Measurements from ENCODE around the gene SNRPD3.
"Not testable (repeated sequence)": the region's sequence is repeated elsewhere in the genome, so short reads cannot be mapped to it uniquely, and the experiment has no call there.

The SNRPD3 gene

GRCh38 chr22:24529898-24530297 is 25.9 kb upstream of the SNRPD3 start:
- DNase-seq (ENCODE audit: low read depth), result no peak
- no peak for TF ChIP-seq CTCF (IDR thresholded peaks at IDR 0.05; ENCODE audit: control insufficient read depth, insufficient read depth, low read depth, low read length, missing control alignments)

GRCh38 chr22:24530968-24531367 is 24.8 kb upstream of the SNRPD3 start:
- not testable (repeated sequence) for DNase-seq (ENCODE audit: low read depth); H3K4me3 ChIP-seq (ENCODE audit: control insufficient read depth, low read depth, low read length)

More at GRCh38 chr22:24529898-24530297, 25.9 kb upstream of the SNRPD3 start:
- no peak overlapping the region for H3K4me3 ChIP-seq (ENCODE audit: control insufficient read depth, low read depth, low read length)

- no peak for DNase-seq (ENCODE audit: low read depth)
- no peak for TF ChIP-seq CTCF (IDR thresholded peaks at IDR 0.05; ENCODE audit: control insufficient read depth, insufficient read depth, low read depth, low read length, missing control alignments)
- no peak overlapping the region for H3K4me3 ChIP-seq (ENCODE audit: control insufficient read depth, low read depth, low read length)
Measured at GRCh38 chr22:24532075-24532474, 23.7 kb upstream of the SNRPD3 start.

- no peak for DNase-seq (ENCODE audit: low read depth)
- no peak for TF ChIP-seq CTCF (IDR thresholded peaks at IDR 0.05; ENCODE audit: control insufficient read depth, insufficient read depth, low read depth, low read length, missing control alignments)
- H3K4me3 ChIP-seq (ENCODE audit: control insufficient read depth, low read depth, low read length), result no peak overlapping the region
Measured at GRCh38 chr22:24535348-24535747, 20.5 kb upstream of the SNRPD3 start.

GRCh38 chr22:24536089-24536488 is 19.7 kb upstream of the SNRPD3 start:
- DNase-seq (ENCODE audit: low read depth), result no peak
- no peak overlapping the region for H3K4me3 ChIP-seq (ENCODE audit: control insufficient read depth, low read depth, low read length)
- TF ChIP-seq CTCF (IDR thresholded peaks at IDR 0.05; ENCODE audit: control insufficient read depth, insufficient read depth, low read depth, low read length, missing control alignments), result no peak

- DNase-seq (ENCODE audit: low read depth), result no peak
- no peak overlapping the region for H3K4me3 ChIP-seq (ENCODE audit: control insufficient read depth, low read depth, low read length)
- no peak for TF ChIP-seq CTCF (IDR thresholded peaks at IDR 0.05; ENCODE audit: control insufficient read depth, insufficient read depth, low read depth, low read length, missing control alignments)
Measured at GRCh38 chr22:24540470-24540869, 15.3 kb upstream of the SNRPD3 start.

GRCh38 chr22:24541681-24542515 is 13.9 kb upstream of the SNRPD3 start:
- TF ChIP-seq CTCF (IDR thresholded peaks at IDR 0.05; ENCODE audit: control insufficient read depth, insufficient read depth, low read depth, low read length, missing control alignments), result no peak
- no peak for DNase-seq (ENCODE audit: low read depth)
- H3K4me3 ChIP-seq (ENCODE audit: control insufficient read depth, low read depth, low read length), result no peak overlapping the region

Measured in AG09309 (cell line).